Activated CD4-positive, alpha-beta T cell treated with anti-CD3 and anti-CD28 coated beads, Interleukin-10, Interleukin-2, amounts not matched to agents 100 ng/mL and 50 ng/mL, durations not matched to agents 16 hours and 8 hours (primary cell): ENCODE results near the gene SAXO1.

ENCODE experiments used
- DNase-seq: peaks from one replicate; pipeline ENCODE4 v3.0.0-alpha.2; 2020

The SAXO1 gene

DNA sequence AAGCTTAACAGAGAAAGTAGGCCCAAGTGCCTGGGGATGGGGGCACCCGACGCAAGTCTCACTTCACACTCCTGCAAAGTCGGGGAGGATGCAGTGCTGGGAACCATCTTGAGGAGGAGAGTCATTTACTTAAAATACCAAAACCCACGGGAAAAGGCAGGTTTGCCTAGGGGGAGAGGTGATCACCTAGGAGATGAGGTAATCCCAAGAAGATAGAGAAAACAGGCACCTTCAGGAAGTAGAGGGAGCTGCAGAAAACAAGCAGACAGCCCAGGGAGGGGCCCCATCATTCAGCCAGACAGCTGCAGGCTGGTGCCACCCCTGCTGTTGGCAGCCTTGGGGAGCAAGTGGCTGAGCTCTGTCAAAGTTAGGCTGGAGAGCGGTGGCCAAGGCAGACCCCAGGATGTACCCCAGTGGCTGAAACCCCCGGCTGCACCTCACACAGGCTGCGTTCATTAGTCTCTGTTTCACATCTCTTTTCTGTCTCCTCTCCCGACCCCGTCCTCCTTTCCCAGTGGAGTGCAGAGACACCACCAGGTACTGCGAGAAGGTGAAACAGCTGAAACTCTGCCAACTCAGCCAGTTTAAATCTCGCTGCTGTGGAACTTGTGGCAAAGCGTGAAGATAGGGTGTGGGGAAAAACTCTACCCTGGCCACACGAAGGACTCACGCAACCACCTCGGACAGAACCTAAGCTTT lies 124.9 kb downstream of the SAXO1 start:
- DNase-seq, result no peak

DNA sequence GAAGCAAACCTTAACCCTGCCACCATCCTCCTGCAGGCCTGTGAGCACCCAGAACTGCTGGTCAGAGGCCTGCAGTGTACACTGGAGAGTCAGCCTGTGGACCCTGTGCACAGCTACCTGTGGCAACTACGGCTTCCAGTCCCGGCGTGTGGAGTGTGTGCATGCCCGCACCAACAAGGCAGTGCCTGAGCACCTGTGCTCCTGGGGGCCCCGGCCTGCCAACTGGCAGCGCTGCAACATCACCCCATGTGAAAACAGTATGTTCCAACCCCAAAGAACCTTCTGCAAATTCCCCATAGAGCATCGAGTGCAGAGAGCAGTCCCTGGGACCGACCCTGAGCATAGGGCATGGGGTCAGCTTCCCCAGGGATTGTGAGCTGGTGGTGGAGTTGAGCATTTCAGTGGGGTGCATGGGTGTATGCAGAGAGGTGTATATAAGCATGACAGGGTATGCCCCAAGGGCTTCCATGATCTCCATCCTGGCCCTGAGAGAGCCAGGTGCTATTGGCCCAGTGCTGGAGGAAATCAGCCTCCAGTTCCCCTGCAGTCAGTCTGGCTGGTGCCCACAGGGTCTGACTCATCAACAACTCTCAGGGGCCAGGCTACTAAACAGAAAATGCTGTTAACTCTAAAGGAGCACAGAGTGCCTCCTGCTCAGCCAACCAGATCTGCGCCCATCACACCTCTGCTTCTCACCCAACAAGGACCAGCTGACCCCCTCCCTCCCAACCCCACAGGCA lies 126.2 kb downstream of the SAXO1 start:
- DNase-seq, result no peak

DNA sequence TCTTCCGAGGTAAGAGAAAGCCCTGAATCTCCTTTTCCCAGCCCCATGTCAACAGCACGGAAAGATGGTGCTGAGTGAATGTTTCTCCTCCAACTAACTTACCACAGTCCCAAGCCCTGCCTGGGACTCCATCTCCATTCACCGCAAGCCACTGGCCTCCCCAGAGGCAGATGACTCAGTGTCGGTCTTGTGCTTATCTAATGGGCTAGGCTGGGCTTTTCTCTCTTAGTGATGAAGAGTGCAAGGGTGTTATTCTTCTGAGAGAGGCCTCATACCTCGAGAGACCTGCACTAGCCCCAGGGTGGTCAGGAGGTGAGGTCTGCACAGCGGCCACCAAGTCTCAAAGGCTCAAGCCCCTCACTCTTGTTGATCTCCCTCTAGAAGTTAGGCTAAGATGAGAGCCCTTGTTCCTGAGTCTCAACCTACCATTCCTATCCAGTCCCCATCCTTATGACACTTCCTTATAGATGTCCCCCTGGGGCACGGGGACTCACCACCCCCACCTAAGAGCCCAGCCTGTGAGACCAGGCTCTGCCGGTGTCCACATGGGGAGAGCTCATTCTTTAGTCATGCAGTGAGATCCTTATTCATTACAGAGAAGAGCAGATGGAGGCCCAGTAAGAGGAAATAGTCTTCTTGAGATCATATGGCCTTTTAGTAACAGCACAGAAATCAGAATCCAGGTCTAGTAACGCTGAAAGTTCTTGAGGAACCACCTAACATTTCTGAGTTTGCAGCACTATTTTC lies 127.0 kb downstream of the SAXO1 start:
- DNase-seq, result no peak

DNA sequence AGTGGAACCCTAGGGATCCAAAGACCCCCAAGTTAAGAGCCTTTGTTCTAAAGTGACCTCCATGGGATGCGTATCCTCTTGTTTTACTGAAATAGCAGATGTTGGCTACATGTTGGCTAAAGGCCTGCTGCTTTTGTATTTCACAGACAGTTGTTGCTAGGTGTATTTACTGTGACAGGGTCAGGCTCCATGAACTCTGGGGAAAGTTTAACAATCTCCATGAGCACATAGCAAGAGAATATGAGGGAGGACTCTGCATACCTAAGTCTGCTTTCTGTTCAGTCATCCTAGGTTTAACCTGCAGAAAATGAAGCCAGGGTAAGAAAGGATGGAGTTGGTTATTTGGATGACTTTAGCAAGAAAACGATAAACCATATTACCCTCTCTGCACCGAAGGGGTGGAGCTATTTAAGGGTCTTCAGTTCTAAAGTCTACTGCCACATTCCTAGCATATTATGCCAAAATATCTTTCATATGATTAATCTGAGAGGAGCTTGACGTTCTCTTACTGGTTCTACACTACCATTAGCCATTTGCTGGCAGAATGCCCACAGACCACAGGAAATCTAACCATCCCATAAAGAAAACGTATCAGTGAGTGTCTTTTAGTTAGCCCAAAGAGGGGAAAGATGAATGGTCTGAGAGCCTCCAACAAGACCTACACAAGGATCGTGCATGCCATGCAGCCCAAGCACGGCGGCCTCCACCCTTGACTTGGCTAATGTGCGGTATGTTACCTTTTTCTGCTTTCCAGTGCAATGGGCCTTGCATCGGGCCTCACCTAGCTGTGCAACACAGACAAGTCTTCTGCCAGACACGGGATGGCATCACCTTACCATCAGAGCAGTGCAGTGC lies 127.8 kb downstream of the SAXO1 start:
- DNase-seq, result no peak

DNA sequence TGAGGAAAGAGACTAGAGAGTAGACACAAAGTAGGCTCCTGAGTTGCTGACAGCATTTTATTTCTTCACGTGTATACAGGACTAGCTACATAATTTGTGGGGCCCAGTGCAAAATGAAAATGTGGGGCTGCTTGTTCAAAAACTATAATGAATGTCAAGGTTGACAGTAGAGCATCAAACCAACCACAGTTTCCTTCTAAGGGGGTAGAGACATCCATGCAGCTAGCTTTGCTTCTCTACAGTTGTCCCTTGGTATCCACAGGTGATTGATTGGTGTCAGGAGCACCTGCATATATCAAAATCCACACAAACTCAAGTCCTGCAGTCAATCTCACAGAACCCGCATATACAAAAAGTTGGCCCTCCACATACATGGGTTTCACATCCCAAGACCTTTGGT lies 129.6 kb downstream of the SAXO1 start:
- DNase-seq, result no peak

DNA sequence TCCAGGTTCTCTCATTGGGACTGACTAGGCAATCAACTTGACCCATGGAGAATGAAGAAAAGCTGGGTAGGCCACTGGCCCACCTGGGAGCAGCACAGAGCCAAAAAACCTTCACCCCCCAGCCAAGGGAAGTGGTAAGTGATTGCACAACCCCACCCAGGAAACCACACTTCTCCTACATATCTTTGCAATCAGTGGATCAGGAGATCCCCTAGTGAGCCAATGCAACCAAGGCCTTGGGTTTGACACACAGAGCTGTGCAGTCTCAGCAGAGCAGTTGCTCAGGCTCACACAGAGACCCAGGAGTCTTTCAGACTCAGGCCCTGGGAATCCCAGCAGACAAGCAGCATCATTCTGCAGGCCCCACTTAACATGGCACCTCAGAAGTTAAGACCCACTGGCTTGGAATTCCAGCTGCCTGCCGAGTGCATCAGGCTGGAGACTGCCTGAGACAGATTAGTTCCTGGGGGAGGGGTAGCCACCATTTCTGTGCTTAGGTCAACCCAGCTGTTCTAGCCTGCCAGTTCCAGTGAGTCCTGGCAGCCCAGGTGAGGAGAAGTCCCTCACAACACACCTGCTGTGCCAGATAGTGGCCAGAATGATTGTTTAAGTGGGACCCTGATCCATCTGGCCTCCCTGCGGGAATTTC lies 136.4 kb downstream of the SAXO1 start:
- peak; percentile 47 for DNase-seq

DNA sequence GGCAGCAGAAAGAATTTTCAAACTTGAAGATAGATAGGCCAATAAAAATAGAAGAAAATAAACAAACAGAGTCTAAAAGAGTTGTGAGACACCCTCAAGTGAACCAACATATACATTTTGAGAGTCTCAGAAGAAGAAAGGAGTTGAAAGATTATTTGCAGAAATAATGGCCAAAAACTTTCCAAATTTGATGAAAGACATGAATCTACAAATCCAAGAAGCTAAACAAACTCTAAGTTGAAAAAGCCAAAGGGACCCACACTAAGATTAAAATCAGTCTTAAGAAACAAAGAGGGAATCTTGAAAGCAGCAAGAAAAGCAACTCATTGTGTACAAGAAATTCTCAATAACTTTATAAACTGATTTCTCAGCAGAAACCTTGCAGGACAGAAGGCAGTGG lies 137.0 kb downstream of the SAXO1 start:
- DNase-seq, result no peak

DNA sequence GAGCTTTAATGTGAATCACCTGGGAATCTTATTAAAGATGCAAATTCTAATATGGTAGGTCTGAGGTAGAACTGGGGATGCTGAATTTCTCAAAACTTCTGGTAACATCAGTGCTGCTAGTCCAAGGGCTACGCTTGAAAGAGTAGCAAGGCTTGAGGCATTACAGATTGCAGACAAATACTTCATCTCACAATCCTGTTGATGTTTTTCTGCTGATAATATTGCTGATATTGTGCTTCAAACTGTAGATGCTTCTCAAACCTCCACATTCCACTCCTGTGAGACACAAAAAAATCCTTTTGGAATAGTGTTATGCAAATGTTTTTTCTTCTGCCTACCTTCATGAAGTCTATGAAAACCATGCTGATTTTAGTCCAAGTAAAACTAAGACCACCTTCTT lies 139.5 kb downstream of the SAXO1 start:
- DNase-seq, result no peak

DNA sequence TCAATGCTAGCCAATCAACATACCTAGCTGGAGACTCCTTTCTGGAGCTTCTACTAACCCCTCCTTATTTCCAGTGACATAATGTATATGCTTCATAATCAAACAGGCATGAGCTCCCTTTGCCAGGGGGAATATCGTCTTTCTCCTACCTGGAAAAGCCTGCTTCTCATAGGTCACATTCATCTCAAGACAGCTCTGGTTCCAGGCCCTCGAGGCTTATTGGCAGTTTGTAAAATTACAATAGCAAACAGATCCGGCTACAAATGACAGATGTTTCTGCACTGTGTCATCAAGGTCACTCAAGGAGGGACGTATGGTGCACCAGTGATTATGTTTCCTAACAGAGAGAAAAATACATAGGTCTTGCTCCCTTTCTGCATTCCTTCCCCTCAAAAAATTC lies 140.0 kb downstream of the SAXO1 start:
- no peak for DNase-seq

DNA sequence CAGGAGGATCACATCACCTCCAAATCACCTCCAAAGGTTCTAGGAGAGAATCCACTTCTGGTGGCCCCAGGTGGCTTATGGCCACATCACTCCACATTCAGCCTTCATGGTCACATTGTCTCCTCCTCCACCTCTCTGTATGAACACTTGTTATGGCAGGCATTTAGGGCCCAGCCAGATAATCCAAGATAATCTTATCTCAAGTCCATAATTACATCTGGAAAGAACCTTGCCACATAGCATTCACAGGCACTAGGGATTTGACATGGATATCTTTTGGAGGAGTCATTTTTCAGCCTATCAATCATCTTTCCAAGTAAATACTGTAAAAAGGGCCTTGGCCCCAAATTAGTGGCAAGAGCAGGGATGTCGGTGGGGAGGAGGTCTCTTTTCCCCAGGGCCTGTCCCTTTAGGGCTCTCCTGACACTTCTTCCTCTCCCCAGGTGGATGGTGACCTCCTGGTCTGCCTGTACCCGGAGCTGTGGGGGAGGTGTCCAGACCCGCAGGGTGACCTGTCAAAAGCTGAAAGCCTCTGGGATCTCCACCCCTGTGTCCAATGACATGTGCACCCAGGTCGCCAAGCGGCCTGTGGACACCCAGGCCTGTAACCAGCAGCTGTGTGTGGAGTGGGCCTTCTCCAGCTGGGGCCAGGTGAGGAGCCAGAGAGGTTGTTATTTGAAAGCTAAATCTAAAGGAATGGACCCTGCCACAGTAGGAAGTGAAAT lies 140.9 kb downstream of the SAXO1 start:
- no peak for DNase-seq

DNA sequence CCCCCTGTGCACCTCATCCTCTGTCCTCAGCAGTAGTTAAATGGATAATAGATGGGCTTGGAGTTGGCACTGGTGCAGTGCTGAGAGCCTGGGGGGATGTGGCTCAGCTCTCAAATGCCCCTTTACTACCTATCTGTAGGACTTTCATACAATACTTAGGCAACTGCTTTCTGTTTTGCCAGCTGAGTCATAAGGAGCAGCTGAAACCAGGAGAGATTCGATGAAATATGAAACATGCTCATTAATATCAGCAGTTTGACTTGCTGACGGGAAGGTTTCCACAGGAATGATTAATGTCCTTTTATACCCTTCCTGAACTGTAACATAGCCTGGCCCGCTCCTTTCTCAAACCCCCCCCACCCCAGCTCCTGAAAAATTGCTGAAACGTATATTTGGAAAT lies 142.6 kb downstream of the SAXO1 start:
- DNase-seq, result peak; percentile 43

DNA sequence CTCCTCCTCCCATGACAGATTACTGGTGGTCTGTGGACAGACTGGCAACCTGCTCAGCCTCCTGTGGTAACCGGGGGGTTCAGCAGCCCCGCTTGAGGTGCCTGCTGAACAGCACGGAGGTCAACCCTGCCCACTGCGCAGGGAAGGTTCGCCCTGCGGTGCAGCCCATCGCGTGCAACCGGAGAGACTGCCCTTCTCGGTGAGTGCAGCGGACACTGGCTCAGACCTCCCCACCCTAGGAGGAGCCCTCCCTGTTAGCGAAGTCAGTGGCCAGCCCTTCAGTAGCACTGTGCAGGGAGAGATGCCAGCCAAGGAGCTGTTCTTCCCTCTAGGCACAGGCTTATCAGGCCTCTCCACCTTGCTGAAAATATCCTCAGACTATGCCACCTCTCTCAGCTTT lies 143.5 kb downstream of the SAXO1 start:
- no peak for DNase-seq

DNA sequence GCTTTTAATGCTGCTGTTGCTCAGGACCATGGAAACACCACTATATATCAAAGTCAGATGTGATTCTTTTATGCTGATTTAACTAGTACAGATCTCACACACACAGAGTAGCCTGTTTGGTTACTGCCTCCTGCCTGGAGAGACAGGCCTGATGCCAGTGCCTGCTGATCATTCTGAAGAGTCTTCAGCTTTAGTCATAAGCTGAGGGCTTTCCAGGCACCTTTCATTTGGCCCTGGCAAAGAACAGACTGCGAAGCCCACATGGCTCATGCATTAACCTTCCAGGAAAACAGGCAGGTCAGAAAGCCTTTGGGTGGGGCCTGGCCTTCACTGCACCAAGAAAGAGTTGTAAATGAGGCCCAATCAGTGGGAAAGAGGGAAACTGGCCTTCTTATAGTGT lies 144.7 kb downstream of the SAXO1 start:
- DNase-seq, result no peak

DNA sequence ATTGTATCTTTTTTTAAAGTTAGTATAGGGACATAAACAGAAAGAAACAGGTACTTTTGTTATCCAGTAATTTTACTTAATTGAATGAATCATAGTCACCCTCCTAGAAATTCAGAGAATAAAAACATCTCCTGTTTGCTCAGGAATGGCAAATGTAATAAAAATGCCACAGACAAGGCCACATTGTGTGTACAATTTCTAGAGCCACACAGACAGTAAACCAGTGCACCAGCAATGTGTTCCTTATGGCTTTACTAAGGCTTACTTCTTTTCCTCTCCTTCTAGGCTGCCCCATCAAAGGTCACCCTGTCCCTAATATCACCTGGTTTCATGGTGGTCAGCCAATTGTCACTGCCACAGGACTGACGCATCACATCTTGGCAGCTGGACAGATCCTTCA lies 145.5 kb downstream of the SAXO1 start:
- DNase-seq, result no peak

DNA sequence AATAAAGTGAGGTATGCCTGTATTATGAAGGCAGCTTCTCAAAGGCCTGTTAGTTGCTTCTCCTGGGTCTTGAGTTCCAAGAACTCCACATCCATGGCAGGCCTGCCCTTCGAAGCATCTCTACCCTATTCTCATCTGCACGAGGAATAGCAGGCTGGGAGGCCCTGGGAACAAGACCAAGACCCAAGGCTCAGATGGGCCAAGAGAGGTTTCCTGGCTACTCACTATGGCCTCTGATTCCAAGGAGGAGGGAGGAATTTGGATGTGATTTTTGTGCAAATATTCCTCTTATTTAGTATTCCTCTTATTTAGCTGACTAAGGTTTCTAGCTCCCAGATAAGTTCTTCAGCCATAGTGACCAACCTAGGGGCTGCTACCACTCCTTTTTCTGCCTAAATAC lies 151.3 kb downstream of the SAXO1 start:
- no peak for DNase-seq

DNA sequence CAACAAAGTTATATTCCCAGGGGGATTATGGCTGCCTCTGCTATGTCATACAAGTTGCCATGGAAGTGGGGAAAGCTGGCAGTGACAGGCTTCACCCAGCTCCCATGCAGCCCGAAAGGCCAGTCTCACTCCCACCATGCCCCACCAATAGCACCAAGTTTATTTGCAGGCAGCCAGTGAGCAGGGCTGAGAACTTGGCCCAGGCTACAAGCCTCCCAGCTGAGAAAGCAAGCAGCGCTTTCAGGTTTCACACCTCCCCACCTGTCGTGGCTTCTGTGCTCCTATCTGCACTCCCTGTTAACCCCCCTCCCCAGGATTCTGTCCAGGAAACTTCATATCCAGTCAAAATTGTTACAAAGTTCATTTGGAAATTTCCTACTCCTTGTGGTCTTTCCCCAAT lies 155.0 kb downstream of the SAXO1 start:
- no peak for DNase-seq
